Endothelial cell of umbilical vein (primary cell): Measurements from ENCODE around the gene ZNF141.

Source experiments
- FOS ChIP-seq: IDR thresholded peaks from 2 replicates; pipeline ENCODE4 v1.6.1; 2011; ENCODE audit warnings: mild to moderate bottlenecking, low read length, moderate library complexity, borderline replicate concordance; ENCODE audit not compliant: insufficient read depth
- POLR2A ChIP-seq: IDR thresholded peaks from 2 replicates; pipeline ENCODE4 v1.6.1; 2012; ENCODE audit warnings: low read depth, mild to moderate bottlenecking, control low read depth, low read length
- POLR2AphosphoS5 ChIP-seq: IDR thresholded peaks from 2 replicates; pipeline ENCODE4 v1.6.1; 2012; ENCODE audit warnings: low read depth, mild to moderate bottlenecking, control low read depth, low read length, moderate library complexity; ENCODE audit not compliant: insufficient read depth
- TF ChIP-seq, protein P1 (sequence below), 2 donors: IDR thresholded peaks; 1 replicate in 1 of 2; 2 replicates in 1 of 2; pipeline ENCODE4 v1.5.1; 2011; ENCODE audit warnings: low read length in 2 of 2, mild to moderate bottlenecking in 2 of 2, moderate library complexity in 2 of 2, control low read depth in 1 of 2, inconsistent platforms in 1 of 2, low read depth in 1 of 2; ENCODE audit not compliant: insufficient read depth in 1 of 2; ENCODE audit errors: extremely low read depth in 1 of 2

DNA sequence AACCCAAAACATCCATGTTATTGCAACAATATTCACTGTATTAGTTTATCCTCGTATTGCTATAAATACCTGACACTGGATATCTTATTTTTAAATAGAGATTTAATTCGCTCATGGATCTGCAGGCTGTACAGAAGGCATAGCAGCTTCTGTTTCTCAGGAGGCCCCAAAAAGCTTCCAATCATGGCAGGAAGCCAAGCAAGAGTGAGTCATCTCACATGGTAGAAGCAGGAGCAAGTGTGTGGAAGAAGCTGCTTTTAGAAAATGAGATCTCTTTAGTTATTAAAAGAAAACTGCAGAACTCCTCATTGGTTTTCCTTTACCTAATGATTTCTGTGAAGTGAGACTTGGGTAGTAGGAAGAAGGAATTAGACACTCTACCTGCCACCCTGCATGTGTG lies 48.7 kb upstream of the ZNF141 start:
- TF ChIP-seq, protein P1, sequence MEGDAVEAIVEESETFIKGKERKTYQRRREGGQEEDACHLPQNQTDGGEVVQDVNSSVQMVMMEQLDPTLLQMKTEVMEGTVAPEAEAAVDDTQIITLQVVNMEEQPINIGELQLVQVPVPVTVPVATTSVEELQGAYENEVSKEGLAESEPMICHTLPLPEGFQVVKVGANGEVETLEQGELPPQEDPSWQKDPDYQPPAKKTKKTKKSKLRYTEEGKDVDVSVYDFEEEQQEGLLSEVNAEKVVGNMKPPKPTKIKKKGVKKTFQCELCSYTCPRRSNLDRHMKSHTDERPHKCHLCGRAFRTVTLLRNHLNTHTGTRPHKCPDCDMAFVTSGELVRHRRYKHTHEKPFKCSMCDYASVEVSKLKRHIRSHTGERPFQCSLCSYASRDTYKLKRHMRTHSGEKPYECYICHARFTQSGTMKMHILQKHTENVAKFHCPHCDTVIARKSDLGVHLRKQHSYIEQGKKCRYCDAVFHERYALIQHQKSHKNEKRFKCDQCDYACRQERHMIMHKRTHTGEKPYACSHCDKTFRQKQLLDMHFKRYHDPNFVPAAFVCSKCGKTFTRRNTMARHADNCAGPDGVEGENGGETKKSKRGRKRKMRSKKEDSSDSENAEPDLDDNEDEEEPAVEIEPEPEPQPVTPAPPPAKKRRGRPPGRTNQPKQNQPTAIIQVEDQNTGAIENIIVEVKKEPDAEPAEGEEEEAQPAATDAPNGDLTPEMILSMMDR (IDR thresholded peaks at IDR 0.05; ENCODE audit: extremely low read depth in 1 of 2, insufficient read depth in 1 of 2, low read depth in 1 of 2, low read length in 2 of 2), result no peak
- TF ChIP-seq POLR2AphosphoS5 (no peak), POLR2A (no peak), FOS (no peak)
